SK-N-SH treated with all-trans-retinoic acid at 6 μM for 48 hours (cell line): ENCODE data around the gene PRKAA1.

Source experiments
- ATAC-seq: fragments of 200-7000 bp; cut with Tn5 transposase; 3 replicates; pipeline ENCODE4 v1.9.1; 2020; ENCODE audit warnings: mild to moderate bottlenecking, moderate library complexity
- ARNTL ChIP-seq: fragments of 450-650 bp; formaldehyde crosslinking; IDR thresholded peaks from 2 replicates; pipeline ENCODE4 v1.5.0; 2020; ENCODE audit warnings: low read depth, mild to moderate bottlenecking, moderate library complexity, borderline replicate concordance
- BACH2 ChIP-seq: fragments of 250-450 bp; sonication (Bioruptor Pico); IDR thresholded peaks from 2 replicates; pipeline ENCODE4 v1.9.0; 2021; ENCODE audit warnings: mild to moderate bottlenecking, borderline replicate concordance
- CSDC2 ChIP-seq: fragments of 250-450 bp; sonication (Bioruptor Pico); IDR thresholded peaks from 2 replicates; pipeline ENCODE4 v1.5.0; 2020; ENCODE audit warnings: mild to moderate bottlenecking, moderate library complexity
- ESRRG ChIP-seq: fragments of 250-450 bp; sonication (Bioruptor Pico); IDR thresholded peaks from 2 replicates; pipeline ENCODE4 v1.6.1; 2021; ENCODE audit warnings: mild to moderate bottlenecking
- GLIS3 ChIP-seq: fragments of 250-450 bp; sonication (Bioruptor Pico); IDR thresholded peaks from 2 replicates; pipeline ENCODE4 v1.5.0; 2020; ENCODE audit warnings: mild to moderate bottlenecking, moderate library complexity
- ISL1 ChIP-seq: fragments of 250-450 bp; sonication (Bioruptor Pico); IDR thresholded peaks from 2 replicates; pipeline ENCODE4 v2.1.2; 2022; ENCODE audit warnings: mild to moderate bottlenecking, moderate library complexity
- OSR1 ChIP-seq: fragments of 250-450 bp; sonication (Bioruptor Pico); IDR thresholded peaks from 2 replicates; pipeline ENCODE4 v1.8.0; 2022; ENCODE audit warnings: moderate library complexity, mild to moderate bottlenecking, inconsistent platforms
- PPARA ChIP-seq: fragments of 250-450 bp; sonication (Bioruptor Pico); IDR thresholded peaks from 2 replicates; pipeline ENCODE4 v1.5.0; 2020; ENCODE audit warnings: mild to moderate bottlenecking, borderline replicate concordance
- RARB ChIP-seq: fragments of 250-450 bp; sonication (Bioruptor Pico); IDR thresholded peaks from 2 replicates; pipeline ENCODE4 v1.8.0; 2021; ENCODE audit warnings: mild to moderate bottlenecking, moderate library complexity
- SNAI2 ChIP-seq: fragments of 250-450 bp; sonication (Bioruptor Pico); IDR thresholded peaks from 2 replicates; pipeline ENCODE4 v1.5.0; 2020; ENCODE audit warnings: mild to moderate bottlenecking, moderate library complexity
- TCF4 ChIP-seq: fragments of 250-450 bp; sonication (Bioruptor Pico); IDR thresholded peaks from 2 replicates; pipeline ENCODE4 v1.8.0; 2021; ENCODE audit warnings: mild to moderate bottlenecking, moderate library complexity, borderline replicate concordance
- TOX ChIP-seq: fragments of 250-450 bp; sonication (Bioruptor Pico); IDR thresholded peaks from 2 replicates; pipeline ENCODE4 v1.8.0; 2021; ENCODE audit warnings: mild to moderate bottlenecking, moderate library complexity, borderline replicate concordance
- ZC3H10 ChIP-seq: fragments of 250-450 bp; sonication (Bioruptor Pico); IDR thresholded peaks from 2 replicates; pipeline ENCODE4 v1.5.1; 2021; ENCODE audit warnings: mild to moderate bottlenecking, moderate library complexity
- ZFP3 ChIP-seq: fragments of 250-450 bp; sonication (Bioruptor Pico); IDR thresholded peaks from 2 replicates; pipeline ENCODE4 v1.5.0; 2020; ENCODE audit warnings: mild to moderate bottlenecking, moderate library complexity
- ZFP30 ChIP-seq: fragments of 450-650 bp; formaldehyde crosslinking; IDR thresholded peaks from 2 replicates; pipeline ENCODE4 v1.5.0; 2022; ENCODE audit warnings: mild to moderate bottlenecking, moderate library complexity
- ZNF565 ChIP-seq: fragments of 450-650 bp; formaldehyde crosslinking; conservative IDR thresholded peaks from 2 replicates; pipeline ENCODE4 v1.5.0; 2020; ENCODE audit warnings: low read depth, mild to moderate bottlenecking, moderate library complexity
- ZNF70 ChIP-seq: fragments of 450-650 bp; formaldehyde crosslinking; IDR thresholded peaks from 2 replicates; pipeline ENCODE4 v1.5.0; 2020; ENCODE audit warnings: mild to moderate bottlenecking, moderate library complexity
- ZNF8 ChIP-seq: fragments of 450-650 bp; formaldehyde crosslinking; IDR thresholded peaks from 2 replicates; pipeline ENCODE4 v1.5.0; 2020; ENCODE audit warnings: mild to moderate bottlenecking, moderate library complexity
- TF ChIP-seq, protein P1 (sequence below): fragments of 250-450 bp; sonication (Bioruptor Pico); IDR thresholded peaks from 2 replicates; pipeline ENCODE4 v1.5.1; 2021; ENCODE audit warnings: mild to moderate bottlenecking, moderate library complexity
- TF ChIP-seq, protein P2 (sequence below): fragments of 250-450 bp; sonication (Bioruptor Pico); IDR thresholded peaks from 2 replicates; pipeline ENCODE4 v1.5.1; 2020; ENCODE audit warnings: low read depth, mild to moderate bottlenecking, moderate library complexity
- TF ChIP-seq, protein P3 (sequence below): fragments of 250-450 bp; sonication (Bioruptor Pico); IDR thresholded peaks from 2 replicates; pipeline ENCODE4 v1.5.0; 2020; ENCODE audit warnings: mild to moderate bottlenecking, moderate library complexity
- TF ChIP-seq, protein P4 (sequence below): fragments of 250-450 bp; sonication (Bioruptor Pico); IDR thresholded peaks from 2 replicates; pipeline ENCODE4 v1.8.0; 2020; ENCODE audit warnings: mild to moderate bottlenecking, moderate library complexity, borderline replicate concordance

Gene PRKAA1

DNA sequence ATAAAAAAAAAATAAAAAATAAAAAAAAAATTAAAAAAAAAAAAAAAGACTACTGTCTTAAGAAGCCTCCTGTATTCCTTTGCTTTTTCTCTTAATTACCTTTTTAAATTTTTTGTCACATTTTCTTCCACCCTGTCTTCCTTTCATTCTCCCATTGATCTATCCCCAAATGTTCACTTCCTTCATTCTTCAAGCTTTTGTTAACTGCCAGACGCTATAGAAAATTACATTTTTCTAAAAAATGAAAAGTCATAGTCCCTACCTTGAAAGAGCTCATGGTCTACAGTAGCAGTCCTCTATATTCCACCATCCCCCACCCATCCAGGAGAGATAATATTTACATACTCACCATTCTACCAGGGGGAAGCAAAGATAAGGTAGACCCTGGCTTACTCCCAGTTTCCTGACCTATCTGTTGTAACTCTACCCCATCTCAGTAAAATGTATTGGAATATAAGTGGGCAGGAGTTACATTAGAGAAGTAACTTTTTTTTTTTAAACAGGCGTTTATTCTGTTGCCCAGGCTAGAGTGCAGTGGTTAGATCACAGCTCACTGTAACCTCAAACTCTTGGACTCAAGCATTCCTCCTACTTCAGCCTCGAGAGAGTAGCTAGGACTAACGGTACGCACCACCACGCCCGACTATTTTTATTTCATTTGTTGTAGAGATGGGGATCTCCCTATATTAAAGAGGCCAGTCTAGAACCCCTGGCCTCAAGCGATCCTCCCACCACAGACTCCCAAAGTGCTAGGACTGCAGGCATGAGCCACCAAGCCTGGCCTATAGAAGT lies 3.8 kb upstream of the PRKAA1 start:
- TF ChIP-seq, protein P1, sequence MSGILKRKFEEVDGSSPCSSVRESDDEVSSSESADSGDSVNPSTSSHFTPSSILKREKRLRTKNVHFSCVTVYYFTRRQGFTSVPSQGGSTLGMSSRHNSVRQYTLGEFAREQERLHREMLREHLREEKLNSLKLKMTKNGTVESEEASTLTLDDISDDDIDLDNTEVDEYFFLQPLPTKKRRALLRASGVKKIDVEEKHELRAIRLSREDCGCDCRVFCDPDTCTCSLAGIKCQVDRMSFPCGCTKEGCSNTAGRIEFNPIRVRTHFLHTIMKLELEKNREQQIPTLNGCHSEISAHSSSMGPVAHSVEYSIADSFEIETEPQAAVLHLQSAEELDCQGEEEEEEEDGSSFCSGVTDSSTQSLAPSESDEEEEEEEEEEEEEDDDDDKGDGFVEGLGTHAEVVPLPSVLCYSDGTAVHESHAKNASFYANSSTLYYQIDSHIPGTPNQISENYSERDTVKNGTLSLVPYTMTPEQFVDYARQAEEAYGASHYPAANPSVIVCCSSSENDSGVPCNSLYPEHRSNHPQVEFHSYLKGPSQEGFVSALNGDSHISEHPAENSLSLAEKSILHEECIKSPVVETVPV (CRISPR knock-in tag), result no peak
- TF ChIP-seq, protein P2, sequence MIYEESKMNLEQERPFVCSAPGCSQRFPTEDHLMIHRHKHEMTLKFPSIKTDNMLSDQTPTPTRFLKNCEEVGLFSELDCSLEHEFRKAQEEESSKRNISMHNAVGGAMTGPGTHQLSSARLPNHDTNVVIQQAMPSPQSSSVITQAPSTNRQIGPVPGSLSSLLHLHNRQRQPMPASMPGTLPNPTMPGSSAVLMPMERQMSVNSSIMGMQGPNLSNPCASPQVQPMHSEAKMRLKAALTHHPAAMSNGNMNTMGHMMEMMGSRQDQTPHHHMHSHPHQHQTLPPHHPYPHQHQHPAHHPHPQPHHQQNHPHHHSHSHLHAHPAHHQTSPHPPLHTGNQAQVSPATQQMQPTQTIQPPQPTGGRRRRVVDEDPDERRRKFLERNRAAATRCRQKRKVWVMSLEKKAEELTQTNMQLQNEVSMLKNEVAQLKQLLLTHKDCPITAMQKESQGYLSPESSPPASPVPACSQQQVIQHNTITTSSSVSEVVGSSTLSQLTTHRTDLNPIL (CRISPR knock-in tag), result no peak
- TF ChIP-seq TCF4 (no peak), ZC3H10 (CRISPR knock-in tag) (no peak), ARNTL (CRISPR knock-in tag) (no peak), OSR1 (CRISPR knock-in tag) (no peak), PPARA (no peak), TOX (no peak), ZNF70 (CRISPR knock-in tag) (no peak), ZNF565 (CRISPR knock-in tag) (no peak), ZFP30 (CRISPR knock-in tag) (no peak), ZNF8 (CRISPR knock-in tag) (no peak), SNAI2 (CRISPR knock-in tag) (no peak), ZFP3 (CRISPR knock-in tag) (no peak), BACH2 (no peak)
- TF ChIP-seq, protein P3, sequence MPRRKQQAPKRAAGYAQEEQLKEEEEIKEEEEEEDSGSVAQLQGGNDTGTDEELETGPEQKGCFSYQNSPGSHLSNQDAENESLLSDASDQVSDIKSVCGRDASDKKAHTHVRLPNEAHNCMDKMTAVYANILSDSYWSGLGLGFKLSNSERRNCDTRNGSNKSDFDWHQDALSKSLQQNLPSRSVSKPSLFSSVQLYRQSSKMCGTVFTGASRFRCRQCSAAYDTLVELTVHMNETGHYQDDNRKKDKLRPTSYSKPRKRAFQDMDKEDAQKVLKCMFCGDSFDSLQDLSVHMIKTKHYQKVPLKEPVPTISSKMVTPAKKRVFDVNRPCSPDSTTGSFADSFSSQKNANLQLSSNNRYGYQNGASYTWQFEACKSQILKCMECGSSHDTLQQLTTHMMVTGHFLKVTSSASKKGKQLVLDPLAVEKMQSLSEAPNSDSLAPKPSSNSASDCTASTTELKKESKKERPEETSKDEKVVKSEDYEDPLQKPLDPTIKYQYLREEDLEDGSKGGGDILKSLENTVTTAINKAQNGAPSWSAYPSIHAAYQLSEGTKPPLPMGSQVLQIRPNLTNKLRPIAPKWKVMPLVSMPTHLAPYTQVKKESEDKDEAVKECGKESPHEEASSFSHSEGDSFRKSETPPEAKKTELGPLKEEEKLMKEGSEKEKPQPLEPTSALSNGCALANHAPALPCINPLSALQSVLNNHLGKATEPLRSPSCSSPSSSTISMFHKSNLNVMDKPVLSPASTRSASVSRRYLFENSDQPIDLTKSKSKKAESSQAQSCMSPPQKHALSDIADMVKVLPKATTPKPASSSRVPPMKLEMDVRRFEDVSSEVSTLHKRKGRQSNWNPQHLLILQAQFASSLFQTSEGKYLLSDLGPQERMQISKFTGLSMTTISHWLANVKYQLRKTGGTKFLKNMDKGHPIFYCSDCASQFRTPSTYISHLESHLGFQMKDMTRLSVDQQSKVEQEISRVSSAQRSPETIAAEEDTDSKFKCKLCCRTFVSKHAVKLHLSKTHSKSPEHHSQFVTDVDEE (CRISPR knock-in tag), result no peak
- no peak for ATAC-seq

DNA sequence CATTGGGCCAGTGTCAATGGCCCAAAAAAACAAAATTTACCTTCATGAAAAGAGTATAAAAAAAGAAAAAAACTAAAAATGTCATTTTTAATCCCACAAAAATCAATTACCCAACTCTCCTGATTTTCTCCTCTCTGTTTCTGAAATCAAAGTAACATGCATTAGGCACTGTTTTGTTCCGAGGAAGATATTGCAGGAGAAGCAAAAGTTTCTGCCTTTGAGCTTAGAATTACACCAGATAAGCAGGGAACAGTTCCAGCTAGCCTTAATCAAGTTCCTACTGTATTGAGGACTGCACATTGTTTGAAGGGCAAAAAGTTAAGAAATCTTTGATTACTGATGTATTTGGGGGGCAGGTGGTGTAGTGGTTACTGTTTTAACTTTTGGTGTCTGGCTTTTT lies 1.1 kb upstream of the PRKAA1 start:
- TF ChIP-seq ZC3H10 (CRISPR knock-in tag) (no peak), ZFP30 (CRISPR knock-in tag) (no peak), RARB (CRISPR knock-in tag) (no peak), TOX (no peak), ZFP3 (CRISPR knock-in tag) (no peak), ZNF8 (CRISPR knock-in tag) (no peak), ISL1 (CRISPR knock-in tag) (no peak), GLIS3 (no peak), ZNF565 (CRISPR knock-in tag) (no peak), ESRRG (CRISPR knock-in tag) (no peak), SNAI2 (CRISPR knock-in tag) (no peak), BACH2 (no peak), ARNTL (CRISPR knock-in tag) (no peak), TCF4 (no peak), ZNF70 (CRISPR knock-in tag) (no peak), CSDC2 (CRISPR knock-in tag) (no peak)
- TF ChIP-seq, protein P2 (CRISPR knock-in tag), result no peak
- TF ChIP-seq, protein P3 (CRISPR knock-in tag), result no peak
- TF ChIP-seq, protein P1 (CRISPR knock-in tag), result no peak
- TF ChIP-seq, protein P4, sequence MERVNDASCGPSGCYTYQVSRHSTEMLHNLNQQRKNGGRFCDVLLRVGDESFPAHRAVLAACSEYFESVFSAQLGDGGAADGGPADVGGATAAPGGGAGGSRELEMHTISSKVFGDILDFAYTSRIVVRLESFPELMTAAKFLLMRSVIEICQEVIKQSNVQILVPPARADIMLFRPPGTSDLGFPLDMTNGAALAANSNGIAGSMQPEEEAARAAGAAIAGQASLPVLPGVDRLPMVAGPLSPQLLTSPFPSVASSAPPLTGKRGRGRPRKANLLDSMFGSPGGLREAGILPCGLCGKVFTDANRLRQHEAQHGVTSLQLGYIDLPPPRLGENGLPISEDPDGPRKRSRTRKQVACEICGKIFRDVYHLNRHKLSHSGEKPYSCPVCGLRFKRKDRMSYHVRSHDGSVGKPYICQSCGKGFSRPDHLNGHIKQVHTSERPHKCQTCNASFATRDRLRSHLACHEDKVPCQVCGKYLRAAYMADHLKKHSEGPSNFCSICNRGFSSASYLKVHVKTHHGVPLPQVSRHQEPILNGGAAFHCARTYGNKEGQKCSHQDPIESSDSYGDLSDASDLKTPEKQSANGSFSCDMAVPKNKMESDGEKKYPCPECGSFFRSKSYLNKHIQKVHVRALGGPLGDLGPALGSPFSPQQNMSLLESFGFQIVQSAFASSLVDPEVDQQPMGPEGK (CRISPR knock-in tag), result no peak
- ATAC-seq, result no peak
